Neural cell (in vitro differentiated cells): ENCODE measurements around the gene GPNMB.

Source experiments
- CTCF ChIP-seq: fragments of 450-650 bp; IDR thresholded peaks from 2 replicates; pipeline ENCODE4 v1.5.1; 2014; ENCODE audit warnings: antibody characterized with exemption, mild to moderate bottlenecking, moderate library complexity; ENCODE audit not compliant: poor library complexity, severe bottlenecking
- EP300 ChIP-seq: fragments of 450-650 bp; conservative IDR thresholded peaks from 2 replicates; pipeline ENCODE4 v1.6.1; 2014; ENCODE audit warnings: antibody characterized with exemption, mild to moderate bottlenecking, moderate library complexity; ENCODE audit not compliant: poor library complexity, severe bottlenecking
- REST ChIP-seq: IDR thresholded peaks from 2 replicates; pipeline ENCODE4 v1.6.1; 2012; ENCODE audit warnings: borderline replicate concordance
- TAF1 ChIP-seq: IDR thresholded peaks from 2 replicates; pipeline ENCODE4 v1.6.1; 2012; ENCODE audit warnings: low read depth

GRCh38 chr7:23214423-23214822 is 32.2 kb upstream of the GPNMB start:
- TF ChIP-seq REST: no peak
- no peak for TF ChIP-seq CTCF
- no peak for TF ChIP-seq EP300
- no peak for TF ChIP-seq TAF1
